Neural cell (in vitro differentiated cells): ENCODE measurements around the gene RITA1.

Experiments used
- CTCF ChIP-seq: fragments of 450-650 bp; IDR thresholded peaks from 2 replicates; pipeline ENCODE4 v1.5.1; 2014; ENCODE audit warnings: antibody characterized with exemption, mild to moderate bottlenecking, moderate library complexity; ENCODE audit not compliant: poor library complexity, severe bottlenecking
- EP300 ChIP-seq: fragments of 450-650 bp; conservative IDR thresholded peaks from 2 replicates; pipeline ENCODE4 v1.6.1; 2014; ENCODE audit warnings: antibody characterized with exemption, mild to moderate bottlenecking, moderate library complexity; ENCODE audit not compliant: poor library complexity, severe bottlenecking
- EZH2 ChIP-seq: fragments of 200-600, 300-800 bp; shearing (Covaris generic), sonication (generic); IDR thresholded peaks from 2 replicates; pipeline ENCODE4 v1.6.1; 2014; ENCODE audit warnings: antibody characterized with exemption, low read length, borderline replicate concordance, mild to moderate bottlenecking; ENCODE audit not compliant: insufficient read depth, poor library complexity, severe bottlenecking
- MXI1 ChIP-seq: fragments of 450-650 bp; conservative IDR thresholded peaks from 2 replicates; pipeline ENCODE4 v1.6.1; 2014; ENCODE audit warnings: antibody characterized with exemption, mild to moderate bottlenecking; ENCODE audit not compliant: poor library complexity, severe bottlenecking
- POLR2AphosphoS5 ChIP-seq: IDR thresholded peaks from 2 replicates; pipeline ENCODE4 v1.6.1; 2012
- RAD21 ChIP-seq: fragments of 450-650 bp; conservative IDR thresholded peaks from 2 replicates; pipeline ENCODE4 v1.6.1; 2014; ENCODE audit warnings: antibody characterized with exemption, mild to moderate bottlenecking, moderate library complexity
- REST ChIP-seq: IDR thresholded peaks from 2 replicates; pipeline ENCODE4 v1.6.1; 2012; ENCODE audit warnings: borderline replicate concordance
- SMC3 ChIP-seq: fragments of 450-650 bp; conservative IDR thresholded peaks from 2 replicates; pipeline ENCODE4 v1.6.1; 2014; ENCODE audit warnings: antibody characterized with exemption, mild to moderate bottlenecking, moderate library complexity; ENCODE audit not compliant: poor library complexity
- TAF1 ChIP-seq: IDR thresholded peaks from 2 replicates; pipeline ENCODE4 v1.6.1; 2012; ENCODE audit warnings: low read depth

GRCh38 chr12:113197518-113198077 lies 12.1 kb downstream of the RITA1 start:
- no peak for TF ChIP-seq CTCF
- no peak for TF ChIP-seq EZH2
- TF ChIP-seq REST: no peak
- TF ChIP-seq MXI1: no peak
- no peak for TF ChIP-seq RAD21
- TF ChIP-seq POLR2AphosphoS5: no peak
- no peak for TF ChIP-seq TAF1
- TF ChIP-seq SMC3: no peak
- no peak for TF ChIP-seq EP300
